MM.1S (cell line): ENCODE measurements around the gene DPP10.

ENCODE experiments used
- DNase-seq: peaks from one replicate; pipeline ENCODE4 v3.0.0-alpha.2; 2015
- H2AFZ ChIP-seq: fragments of 300-600 bp; sonication (generic); 2 replicates; pipeline ENCODE4 v1.6.0; 2016; ENCODE audit warnings: antibody characterized with exemption, low read length
- H3F3A ChIP-seq: fragments of 300-600 bp; sonication (generic); 2 replicates; pipeline ENCODE4 v1.6.1; 2016; ENCODE audit warnings: mild to moderate bottlenecking, antibody characterized with exemption, low read length, moderate library complexity, mixed read lengths; ENCODE audit not compliant: insufficient read depth
- H3K27ac ChIP-seq: fragments of 300-600 bp; sonication (generic); 2 replicates; pipeline ENCODE4 v1.5.1; 2016; ENCODE audit warnings: mild to moderate bottlenecking, low read length
- H3K27me3 ChIP-seq: fragments of 300-600 bp; sonication (generic); replicated peaks from 2 replicates; pipeline ENCODE4 v1.6.0; 2016; ENCODE audit warnings: low read length; ENCODE audit not compliant: insufficient read depth
- H3K36me3 ChIP-seq: fragments of 300-600 bp; sonication (generic); replicated peaks from 2 replicates; pipeline ENCODE4 v1.6.1; 2016; ENCODE audit warnings: mild to moderate bottlenecking, low read length, mixed read lengths; ENCODE audit not compliant: insufficient read depth
- H3K4me1 ChIP-seq: fragments of 300-600 bp; sonication (generic); 2 replicates; pipeline ENCODE4 v1.6.1; 2016; ENCODE audit warnings: low read length, mixed read lengths
- H3K4me2 ChIP-seq: fragments of 300-600 bp; sonication (generic); 2 replicates; pipeline ENCODE4 v1.6.0; 2016; ENCODE audit warnings: low read depth, low read length
- H3K4me3 ChIP-seq: fragments of 300-600 bp; sonication (generic); 2 replicates; pipeline ENCODE4 v1.5.1; 2016; ENCODE audit warnings: low read length, mixed read lengths
- H3K79me2 ChIP-seq: fragments of 300-600 bp; sonication (generic); 2 replicates; pipeline ENCODE4 v1.6.1; 2016; ENCODE audit warnings: mixed run types, low read length, mixed read lengths
- H3K9ac ChIP-seq: fragments of 300-600 bp; sonication (generic); 2 replicates; pipeline ENCODE4 v1.6.1; 2016; ENCODE audit warnings: low read length, mixed read lengths
- H3K9me2 ChIP-seq: fragments of 300-600 bp; sonication (generic); replicated peaks from 2 replicates; pipeline ENCODE4 v1.6.1; 2016; ENCODE audit warnings: mild to moderate bottlenecking, low read length, mixed read lengths; ENCODE audit not compliant: insufficient read depth
- H3K9me3 ChIP-seq: fragments of 300-600 bp; sonication (generic); replicated peaks from 2 replicates; pipeline ENCODE4 v1.6.1; 2016; ENCODE audit warnings: mild to moderate bottlenecking, low read length, mixed read lengths; ENCODE audit not compliant: insufficient read depth
- H4K20me1 ChIP-seq: fragments of 300-600 bp; sonication (generic); 2 replicates; pipeline ENCODE4 v1.6.1; 2016; ENCODE audit warnings: mild to moderate bottlenecking, low read length, moderate library complexity, mixed read lengths; ENCODE audit not compliant: insufficient read depth
- EZH2 ChIP-seq: fragments of 300-600 bp; sonication (generic); optimal IDR thresholded peaks from 2 replicates; pipeline ENCODE3; 2017; ENCODE audit warnings: low read depth, mild to moderate bottlenecking, antibody characterized with exemption, low read length, mixed read lengths
- EZH2phosphoT487 ChIP-seq: fragments of 300-600 bp; sonication (generic); IDR thresholded peaks from 2 replicates; pipeline ENCODE4 v1.6.1; 2018; ENCODE audit warnings: antibody characterized with exemption, low read length
- TF ChIP-seq, protein P1 (sequence below): fragments of 300-600 bp; sonication (generic); IDR thresholded peaks from 2 replicates; pipeline ENCODE4 v1.5.1; 2016; ENCODE audit warnings: antibody characterized with exemption, low read length, mixed read lengths

Gene DPP10

GRCh38 chr2:115194623-115195022 lies 752.2 kb downstream of the DPP10 start:
- no peak for TF ChIP-seq EZH2
- TF ChIP-seq, protein P1, sequence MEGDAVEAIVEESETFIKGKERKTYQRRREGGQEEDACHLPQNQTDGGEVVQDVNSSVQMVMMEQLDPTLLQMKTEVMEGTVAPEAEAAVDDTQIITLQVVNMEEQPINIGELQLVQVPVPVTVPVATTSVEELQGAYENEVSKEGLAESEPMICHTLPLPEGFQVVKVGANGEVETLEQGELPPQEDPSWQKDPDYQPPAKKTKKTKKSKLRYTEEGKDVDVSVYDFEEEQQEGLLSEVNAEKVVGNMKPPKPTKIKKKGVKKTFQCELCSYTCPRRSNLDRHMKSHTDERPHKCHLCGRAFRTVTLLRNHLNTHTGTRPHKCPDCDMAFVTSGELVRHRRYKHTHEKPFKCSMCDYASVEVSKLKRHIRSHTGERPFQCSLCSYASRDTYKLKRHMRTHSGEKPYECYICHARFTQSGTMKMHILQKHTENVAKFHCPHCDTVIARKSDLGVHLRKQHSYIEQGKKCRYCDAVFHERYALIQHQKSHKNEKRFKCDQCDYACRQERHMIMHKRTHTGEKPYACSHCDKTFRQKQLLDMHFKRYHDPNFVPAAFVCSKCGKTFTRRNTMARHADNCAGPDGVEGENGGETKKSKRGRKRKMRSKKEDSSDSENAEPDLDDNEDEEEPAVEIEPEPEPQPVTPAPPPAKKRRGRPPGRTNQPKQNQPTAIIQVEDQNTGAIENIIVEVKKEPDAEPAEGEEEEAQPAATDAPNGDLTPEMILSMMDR = no peak
- no peak for TF ChIP-seq EZH2phosphoT487
- no peaks in the 10 kb centered on the region for H3K36me3 ChIP-seq
- H3K27me3 ChIP-seq = no peaks in the 10 kb centered on the region
- no peak overlapping the region for H3K27ac ChIP-seq
- H3K4me1 ChIP-seq = no peaks in the 10 kb centered on the region
- H3K9ac ChIP-seq = no peak overlapping the region
- no peaks in the 10 kb centered on the region for H4K20me1 ChIP-seq
- no peak overlapping the region for H3K4me2 ChIP-seq
- no peak overlapping the region for H2AFZ ChIP-seq
- DNase-seq = no peak
- no peak overlapping the region for H3K4me3 ChIP-seq
- no peaks in the 10 kb centered on the region for H3F3A ChIP-seq
- no peaks in the 10 kb centered on the region for H3K9me2 ChIP-seq
- H3K9me3 ChIP-seq = no peaks in the 10 kb centered on the region
- H3K79me2 ChIP-seq = no peaks in the 10 kb centered on the region

DNA sequence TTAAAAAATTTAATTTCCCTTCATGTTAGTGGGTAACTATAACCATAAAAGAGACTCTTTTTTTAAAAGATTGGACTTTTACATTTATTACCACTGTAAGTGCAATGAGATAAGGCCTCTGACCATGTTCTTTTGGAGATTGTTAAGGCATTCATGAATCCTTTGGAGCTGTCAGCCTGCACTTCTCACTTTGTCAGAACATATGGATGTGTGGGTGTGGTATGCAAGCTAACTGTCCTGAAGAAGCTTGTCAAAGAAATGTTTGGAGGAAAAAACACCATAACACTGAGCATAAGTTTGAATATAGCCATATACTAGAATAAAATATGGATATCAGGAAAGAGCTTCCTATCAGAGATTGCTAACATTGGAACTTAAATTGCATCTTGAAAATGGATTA lies 754.1 kb downstream of the DPP10 start:
- H3K36me3 ChIP-seq = no peaks in the 10 kb centered on the region
- TF ChIP-seq EZH2phosphoT487 = no peak
- TF ChIP-seq, protein P1 = no peak
- TF ChIP-seq EZH2 = no peak
- H2AFZ ChIP-seq = no peak overlapping the region
- no peak overlapping the region for H3K4me2 ChIP-seq
- no peaks in the 10 kb centered on the region for H3K79me2 ChIP-seq
- H3K9me3 ChIP-seq = no peaks in the 10 kb centered on the region
- no peak overlapping the region for H3K27ac ChIP-seq
- no peaks in the 10 kb centered on the region for H3F3A ChIP-seq
- no peak overlapping the region for H3K4me3 ChIP-seq
- H3K27me3 ChIP-seq = no peaks in the 10 kb centered on the region
- H3K9ac ChIP-seq = no peak overlapping the region
- DNase-seq = no peak
- H3K4me1 ChIP-seq = no peaks in the 10 kb centered on the region
- H4K20me1 ChIP-seq = no peaks in the 10 kb centered on the region
- no peaks in the 10 kb centered on the region for H3K9me2 ChIP-seq

- Histone ChIP-seq H3K9ac (no peak overlapping the region), H3K27me3 (no peaks in the 10 kb centered on the region), H3K4me2 (no peak overlapping the region), H3K27ac (no peak overlapping the region), H3K4me3 (no peak overlapping the region), H4K20me1 (no peaks in the 10 kb centered on the region), H3K9me2 (no peaks in the 10 kb centered on the region), H3F3A (no peaks in the 10 kb centered on the region), H3K79me2 (no peaks in the 10 kb centered on the region), H3K9me3 (no peaks in the 10 kb centered on the region), H2AFZ (no peak overlapping the region), H3K36me3 (no peaks in the 10 kb centered on the region), H3K4me1 (no peaks in the 10 kb centered on the region)
- TF ChIP-seq, protein P1 = no peak
- TF ChIP-seq EZH2phosphoT487 = no peak
- no peak for TF ChIP-seq EZH2
- DNase-seq = no peak
Measured at GRCh38 chr2:115199966-115200365, 757.5 kb downstream of the DPP10 start.

DNA sequence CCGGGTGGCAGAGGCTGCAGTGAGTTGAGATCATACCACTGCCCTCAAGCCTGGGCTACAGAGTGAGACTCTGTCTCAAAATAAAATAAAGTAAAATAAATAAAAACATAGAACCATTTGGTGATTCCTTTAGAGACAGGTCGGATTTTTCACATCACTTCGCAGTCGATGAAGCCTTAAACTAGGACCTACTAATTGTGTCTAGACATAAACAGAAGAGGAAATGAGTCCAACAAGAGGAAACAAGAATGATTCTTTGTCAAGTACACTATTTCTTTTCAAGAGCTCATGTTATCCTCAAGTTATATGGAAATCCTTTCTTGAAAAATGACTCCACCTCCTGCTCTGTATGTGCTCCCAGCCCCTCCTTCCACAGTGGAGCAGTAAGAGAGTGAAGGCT lies 758.9 kb downstream of the DPP10 start:
- TF ChIP-seq EZH2phosphoT487 (no peak), EZH2 (no peak)
- TF ChIP-seq, protein P1 = no peak
- Histone ChIP-seq H3F3A (no peaks in the 10 kb centered on the region), H3K79me2 (no peaks in the 10 kb centered on the region), H3K36me3 (no peaks in the 10 kb centered on the region), H3K9ac (no peak overlapping the region), H3K4me3 (no peak overlapping the region), H3K9me2 (no peaks in the 10 kb centered on the region), H3K4me1 (no peaks in the 10 kb centered on the region), H3K9me3 (no peaks in the 10 kb centered on the region), H3K27me3 (no peaks in the 10 kb centered on the region), H3K27ac (no peak overlapping the region), H2AFZ (no peak overlapping the region), H4K20me1 (no peaks in the 10 kb centered on the region), H3K4me2 (no peak overlapping the region)
- no peak for DNase-seq
